Measurements from ENCODE around the gene RAI1.

RAI1 gene

DNA sequence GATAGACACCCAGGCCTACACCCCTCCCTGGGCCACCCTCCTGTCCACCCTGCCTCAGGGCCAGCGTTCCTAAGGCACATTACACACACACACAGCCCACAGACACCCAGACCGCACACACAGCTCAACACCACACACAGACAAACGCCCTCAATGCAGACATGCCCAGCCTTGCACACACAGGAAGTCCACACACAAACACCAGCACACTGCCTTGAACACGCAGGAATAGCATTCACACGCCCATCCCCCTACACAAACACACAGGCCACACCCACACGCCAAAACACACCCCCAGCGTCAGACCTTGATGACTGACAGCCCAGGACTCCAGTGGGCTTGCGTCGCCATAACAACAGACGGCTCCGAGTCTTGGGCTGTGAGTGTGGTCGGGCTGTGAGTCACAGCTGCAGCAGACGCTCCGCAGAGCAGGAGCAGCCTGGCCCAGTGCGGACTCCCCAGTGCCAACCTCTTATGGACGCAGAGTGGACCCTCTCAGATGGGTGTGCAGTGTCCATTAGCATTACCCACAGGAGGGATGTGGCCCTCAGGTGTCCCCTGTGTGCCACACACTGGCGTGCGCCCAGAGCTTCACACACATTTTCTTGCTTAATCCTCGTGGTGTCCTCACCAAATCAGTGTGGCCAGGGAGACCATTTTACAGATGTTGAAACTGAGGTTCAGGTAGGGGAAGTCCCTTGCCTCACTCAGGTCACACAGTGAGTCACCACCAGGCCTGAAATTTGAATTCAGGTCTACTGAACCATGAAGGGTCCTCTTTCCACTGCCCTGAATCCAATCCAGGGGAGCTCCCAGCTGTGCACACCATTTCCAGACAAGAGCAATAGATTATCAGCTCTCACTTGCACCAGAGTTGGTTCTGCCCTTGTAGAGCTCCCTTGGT is 17.8 kb upstream of the RAI1 start:
- Mint-ChIP-seq H3K4me1 (peaks cover 22% of the 10 kb centered on the region), H3K36me3 (ENCODE audit: low read depth) (no peaks in the 10 kb centered on the region), H3K27ac (peak overlapping the region; percentile 57 to 69 (median 64)), H3K4me3 (peak overlapping the region in 2 of 3 experiments; percentile 22 to 41), H3K27me3 (ENCODE audit: low read depth) (peaks cover 14% of the 10 kb centered on the region), H3K9me3 (peaks cover 13% of the 10 kb centered on the region)
- TF ChIP-seq, protein P1, sequence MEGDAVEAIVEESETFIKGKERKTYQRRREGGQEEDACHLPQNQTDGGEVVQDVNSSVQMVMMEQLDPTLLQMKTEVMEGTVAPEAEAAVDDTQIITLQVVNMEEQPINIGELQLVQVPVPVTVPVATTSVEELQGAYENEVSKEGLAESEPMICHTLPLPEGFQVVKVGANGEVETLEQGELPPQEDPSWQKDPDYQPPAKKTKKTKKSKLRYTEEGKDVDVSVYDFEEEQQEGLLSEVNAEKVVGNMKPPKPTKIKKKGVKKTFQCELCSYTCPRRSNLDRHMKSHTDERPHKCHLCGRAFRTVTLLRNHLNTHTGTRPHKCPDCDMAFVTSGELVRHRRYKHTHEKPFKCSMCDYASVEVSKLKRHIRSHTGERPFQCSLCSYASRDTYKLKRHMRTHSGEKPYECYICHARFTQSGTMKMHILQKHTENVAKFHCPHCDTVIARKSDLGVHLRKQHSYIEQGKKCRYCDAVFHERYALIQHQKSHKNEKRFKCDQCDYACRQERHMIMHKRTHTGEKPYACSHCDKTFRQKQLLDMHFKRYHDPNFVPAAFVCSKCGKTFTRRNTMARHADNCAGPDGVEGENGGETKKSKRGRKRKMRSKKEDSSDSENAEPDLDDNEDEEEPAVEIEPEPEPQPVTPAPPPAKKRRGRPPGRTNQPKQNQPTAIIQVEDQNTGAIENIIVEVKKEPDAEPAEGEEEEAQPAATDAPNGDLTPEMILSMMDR (IDR thresholded peaks at IDR 0.05; ENCODE audit: unreplicated experiment in 3 of 3) = no peak

DNA sequence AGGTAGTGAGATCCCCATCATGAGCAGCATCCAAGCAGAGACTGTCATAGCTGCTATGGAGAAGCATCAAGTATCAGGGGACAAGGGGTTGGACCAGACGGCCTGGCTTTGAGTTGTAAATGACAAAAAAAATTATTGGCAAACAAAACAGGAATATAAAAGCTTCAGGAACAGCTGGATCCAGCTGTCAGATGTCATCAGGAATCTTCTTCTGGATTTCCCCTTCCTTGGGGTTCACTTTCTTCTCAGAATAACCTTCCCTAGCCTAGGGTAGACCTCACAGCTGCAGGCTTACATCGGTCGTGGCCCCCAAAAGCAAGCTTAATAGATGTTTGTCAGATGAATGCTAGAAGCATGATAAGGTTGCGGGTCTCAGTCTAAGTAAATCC is 17.2 kb upstream of the RAI1 start:
- Mint-ChIP-seq H3K27me3 (ENCODE audit: low read depth) (peaks cover 14% of the 10 kb centered on the region), H3K4me1 (peaks cover 22% of the 10 kb centered on the region), H3K9me3 (peaks cover 9% of the 10 kb centered on the region), H3K36me3 (ENCODE audit: low read depth) (no peaks in the 10 kb centered on the region), H3K27ac (peak overlapping the region in 1 of 3 experiments; percentile 41), H3K4me3 (no peak overlapping the region)
- TF ChIP-seq, protein P1 (IDR thresholded peaks at IDR 0.05; ENCODE audit: unreplicated experiment in 3 of 3) = no peak

DNA sequence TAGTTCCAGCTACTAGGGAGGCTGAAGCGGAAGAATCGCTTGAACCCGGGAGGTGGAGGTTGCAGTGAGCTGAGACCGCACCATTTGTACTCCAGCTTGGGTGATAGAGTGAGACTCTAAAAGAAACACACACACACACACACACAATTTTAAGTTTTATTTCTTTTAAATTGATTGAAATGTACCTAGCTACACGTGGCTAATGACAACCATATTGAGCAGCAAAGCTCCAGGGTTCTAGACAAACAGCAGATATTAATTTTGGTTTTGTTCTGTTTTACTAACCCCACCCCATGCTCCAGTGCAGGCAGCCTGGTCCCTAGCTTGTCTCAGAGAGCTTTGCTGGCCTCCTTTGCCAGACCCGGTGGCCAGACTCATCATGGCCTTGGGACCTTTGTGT is 16.0 kb upstream of the RAI1 start:
- peaks cover 32% of the 10 kb centered on the region for H3K4me1 Mint-ChIP-seq
- TF ChIP-seq, protein P1 (IDR thresholded peaks at IDR 0.05; ENCODE audit: unreplicated experiment in 3 of 3) = no peak
- no peak overlapping the region for H3K27ac Mint-ChIP-seq
- peaks cover 2% of the 10 kb centered on the region for H3K9me3 Mint-ChIP-seq
- H3K36me3 Mint-ChIP-seq (ENCODE audit: low read depth) = no peaks in the 10 kb centered on the region
- no peak overlapping the region for H3K4me3 Mint-ChIP-seq
- H3K27me3 Mint-ChIP-seq (ENCODE audit: low read depth) = peaks cover 14% of the 10 kb centered on the region

DNA sequence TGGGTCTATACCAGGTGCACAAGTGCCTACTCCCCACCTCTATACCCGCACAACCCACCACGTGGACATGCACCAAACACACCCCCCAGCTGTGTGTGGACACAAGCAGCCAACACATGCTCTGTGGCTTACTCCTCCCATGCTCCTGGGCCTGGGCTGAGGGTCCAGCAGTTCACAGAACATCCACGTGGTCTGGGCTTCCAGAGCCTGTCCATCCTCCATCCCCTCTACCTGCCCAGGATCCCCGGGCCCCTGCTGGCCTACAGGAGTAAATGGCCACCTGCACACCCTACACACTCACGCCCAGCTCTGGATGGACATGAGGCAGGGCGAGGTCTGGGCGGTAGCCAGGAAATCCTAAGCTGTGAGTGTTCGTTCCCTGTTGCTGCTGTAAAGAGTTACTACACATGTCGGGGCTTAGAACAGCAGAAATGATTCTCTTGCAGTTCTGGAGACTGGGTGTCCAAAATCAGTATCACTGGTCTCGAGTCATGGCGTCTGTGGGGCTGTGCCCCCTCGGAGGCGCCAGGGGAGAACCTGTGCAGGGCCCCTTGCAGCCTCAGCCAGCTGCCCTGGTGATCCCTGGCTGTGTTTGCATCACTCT is 15.0 kb upstream of the RAI1 start:
- Mint-ChIP-seq H3K27ac (peak overlapping the region in 1 of 3 experiments; percentile 55), H3K9me3 (no peaks in the 10 kb centered on the region), H3K4me1 (peaks cover 42% of the 10 kb centered on the region), H3K27me3 (ENCODE audit: low read depth) (peaks cover 14% of the 10 kb centered on the region), H3K36me3 (ENCODE audit: low read depth) (no peaks in the 10 kb centered on the region), H3K4me3 (no peak overlapping the region)
- TF ChIP-seq, protein P1 (IDR thresholded peaks at IDR 0.05; ENCODE audit: unreplicated experiment in 3 of 3) = no peak

DNA sequence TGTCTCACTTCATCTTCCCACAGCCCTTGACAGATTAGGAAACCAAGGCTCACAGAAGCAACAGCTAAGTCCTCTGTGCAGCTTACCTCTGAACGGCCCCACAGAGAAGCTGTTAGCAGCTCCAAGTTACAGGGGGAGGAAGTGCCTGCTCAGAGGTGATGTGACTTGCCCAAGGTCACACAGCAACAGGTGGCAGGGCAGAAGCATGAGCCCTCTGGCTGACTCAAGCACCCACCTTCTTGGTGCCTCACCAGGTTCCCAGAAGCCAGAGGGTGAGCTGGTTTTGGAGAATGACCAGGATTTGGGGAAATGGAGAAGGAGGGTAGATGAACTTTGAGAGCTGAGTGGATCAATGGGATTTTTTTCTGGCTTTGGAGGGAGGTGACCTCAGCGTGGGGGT is 14.0 kb upstream of the RAI1 start:
- TF ChIP-seq, protein P1 (IDR thresholded peaks at IDR 0.05; ENCODE audit: unreplicated experiment in 3 of 3) = no peak
- H3K4me3 Mint-ChIP-seq = no peak overlapping the region
- peaks cover 48% of the 10 kb centered on the region for H3K4me1 Mint-ChIP-seq
- peaks cover 14% of the 10 kb centered on the region for H3K27me3 Mint-ChIP-seq (ENCODE audit: low read depth)
- H3K27ac Mint-ChIP-seq = no peak overlapping the region
- H3K9me3 Mint-ChIP-seq = no peaks in the 10 kb centered on the region
- H3K36me3 Mint-ChIP-seq (ENCODE audit: low read depth) = no peaks in the 10 kb centered on the region

Measured in nephron (organoid).